Superior temporal gyrus (tissue), 1 donor: ENCODE measurements around the gene SPPL3.
A peak's percentile ranks its signal among the peaks of the same experiment; 100 is the strongest.

Experiments used
- DNase-seq: peaks from one replicate; pipeline ENCODE4 v3.0.0-alpha.2; 2016; ENCODE audit errors: extremely low spot score

SPPL3 gene

GRCh38 chr12:120874547-120875245 is 29.5 kb downstream of the SPPL3 start:
- no peak for DNase-seq

- no peak for DNase-seq
Measured at GRCh38 chr12:120873226-120873625, 30.9 kb downstream of the SPPL3 start.

- DNase-seq: no peak
Measured at GRCh38 chr12:120872487-120872886, 31.7 kb downstream of the SPPL3 start.

GRCh38 chr12:120870415-120870814 is 33.7 kb downstream of the SPPL3 start:
- DNase-seq: peak; percentile 5

- no peak for DNase-seq
Measured at GRCh38 chr12:120869376-120869775, 34.8 kb downstream of the SPPL3 start.

GRCh38 chr12:120866108-120866507 is 38.0 kb downstream of the SPPL3 start:
- no peak for DNase-seq

- DNase-seq: no peak
Measured at GRCh38 chr12:120865098-120865497, 39.1 kb downstream of the SPPL3 start.

- no peak for DNase-seq
Measured at GRCh38 chr12:120862664-120863063, 41.5 kb downstream of the SPPL3 start.

GRCh38 chr12:120861074-120861795 is 42.9 kb downstream of the SPPL3 start:
- DNase-seq: no peak

GRCh38 chr12:120858306-120859088 is 45.7 kb downstream of the SPPL3 start:
- no peak for DNase-seq

- no peak for DNase-seq
Measured at GRCh38 chr12:120856980-120857379, 47.2 kb downstream of the SPPL3 start.

- no peak for DNase-seq
Measured at GRCh38 chr12:120855823-120856588, 48.2 kb downstream of the SPPL3 start.

GRCh38 chr12:120854804-120855203 is 49.4 kb downstream of the SPPL3 start:
- DNase-seq: no peak

GRCh38 chr12:120853188-120853587 is 51.0 kb downstream of the SPPL3 start:
- DNase-seq: no peak

GRCh38 chr12:120851944-120852343 is 52.2 kb downstream of the SPPL3 start:
- no peak for DNase-seq

GRCh38 chr12:120851444-120851843 is 52.7 kb downstream of the SPPL3 start:
- no peak for DNase-seq

- no peak for DNase-seq
Measured at GRCh38 chr12:120849765-120850164, 54.4 kb downstream of the SPPL3 start.

- DNase-seq: no peak
Measured at GRCh38 chr12:120847814-120848213, 56.3 kb downstream of the SPPL3 start.

- no peak for DNase-seq
Measured at GRCh38 chr12:120847392-120847791, 56.8 kb downstream of the SPPL3 start.

- DNase-seq: no peak
Measured at GRCh38 chr12:120846721-120847120, 57.4 kb downstream of the SPPL3 start.

- DNase-seq: no peak
Measured at GRCh38 chr12:120845696-120846095, 58.5 kb downstream of the SPPL3 start.
